GM23338 (cell line): ENCODE measurements around the gene CCDC178.

Source experiments
- CREB1 ChIP-seq: fragments of 250-450 bp; sonication (Bioruptor Pico); IDR thresholded peaks from 2 replicates; pipeline ENCODE4 v1.5.0; 2020; ENCODE audit warnings: low read depth, mild to moderate bottlenecking, moderate library complexity
- CTCF ChIP-seq, 2 experiments: fragments of 200-600 bp in 1 of 2; sonication (generic) in 1 of 2; conservative IDR thresholded peaks; 2 replicates each; pipeline versions ENCODE4 v1.5.1 to v1.6.1; 2016 to 2017; ENCODE audit warnings: antibody characterized with exemption in 2 of 2, low read depth in 2 of 2, mild to moderate bottlenecking in 2 of 2, moderate library complexity in 1 of 2
- ETS1 ChIP-seq: IDR thresholded peaks from 2 replicates; pipeline ENCODE4 v1.6.1; 2016; ENCODE audit warnings: antibody characterized with exemption
- EZH2 ChIP-seq: fragments of 200-600 bp; sonication (generic); IDR thresholded peaks from one replicate; pipeline ENCODE4 v1.8.0; 2017; ENCODE audit warnings: antibody characterized with exemption, mild to moderate bottlenecking, low read depth; ENCODE audit not compliant: unreplicated experiment
- EZH2phosphoT487 ChIP-seq: fragments of 200-600 bp; sonication (generic); IDR thresholded peaks from one replicate; pipeline ENCODE4 v1.8.1; 2018; ENCODE audit warnings: antibody characterized with exemption; ENCODE audit not compliant: unreplicated experiment
- JUNB ChIP-seq: IDR thresholded peaks from one replicate; pipeline ENCODE4 v1.6.1; 2016; ENCODE audit warnings: antibody characterized with exemption; ENCODE audit not compliant: unreplicated experiment
- POLR2AphosphoS5 ChIP-seq: IDR thresholded peaks from 2 replicates; pipeline ENCODE4 v1.6.1; 2016; ENCODE audit warnings: antibody characterized with exemption, low read depth
- REST ChIP-seq: IDR thresholded peaks from one replicate; pipeline ENCODE4 v1.6.1; 2018; ENCODE audit warnings: antibody characterized with exemption; ENCODE audit not compliant: unreplicated experiment
- STAT1 ChIP-seq: IDR thresholded peaks from one replicate; pipeline ENCODE4 v1.6.1; 2016; ENCODE audit warnings: antibody characterized with exemption; ENCODE audit not compliant: unreplicated experiment

- TF ChIP-seq POLR2AphosphoS5, result no peak
- TF ChIP-seq REST, result no peak
- no peak for TF ChIP-seq CTCF (conservative IDR thresholded peaks at IDR 0.05; ENCODE audit: low read depth in 2 of 2)
- TF ChIP-seq CREB1, result no peak
- no peak for TF ChIP-seq EZH2phosphoT487
- TF ChIP-seq EZH2, result no peak
- no peak for TF ChIP-seq JUNB
- TF ChIP-seq ETS1, result no peak
- TF ChIP-seq STAT1, result no peak
Observed at GRCh38 chr18:33269223-33269622, 171.3 kb downstream of the CCDC178 start.
